ENCODE measurements around the gene SLC25A53. TPM values are rescaled to one million over a fixed set of nuclear protein-coding genes. Genes with fewer than 3 reads are reported as not detected.

The SLC25A53 gene
- total and polyA plus RNA-seq, 10 of the 15 experiments (the other 5 are each of a cell fraction or from before 2014, with no cell fraction given), result 4.1 to 11.4 (median 7.6) TPM

- no peak for TF ChIP-seq RAD51 (IDR thresholded peaks at IDR 0.05)
- TF ChIP-seq REST (IDR thresholded peaks at IDR 0.05; ENCODE audit: low read depth, low read length), result no peak
- no peak for TF ChIP-seq ZBTB40 (IDR thresholded peaks at IDR 0.05; ENCODE audit: borderline replicate concordance)
- no peak for TF ChIP-seq KDM1A (IDR thresholded peaks at IDR 0.05; ENCODE audit: borderline replicate concordance)
- TF ChIP-seq, protein P1, sequence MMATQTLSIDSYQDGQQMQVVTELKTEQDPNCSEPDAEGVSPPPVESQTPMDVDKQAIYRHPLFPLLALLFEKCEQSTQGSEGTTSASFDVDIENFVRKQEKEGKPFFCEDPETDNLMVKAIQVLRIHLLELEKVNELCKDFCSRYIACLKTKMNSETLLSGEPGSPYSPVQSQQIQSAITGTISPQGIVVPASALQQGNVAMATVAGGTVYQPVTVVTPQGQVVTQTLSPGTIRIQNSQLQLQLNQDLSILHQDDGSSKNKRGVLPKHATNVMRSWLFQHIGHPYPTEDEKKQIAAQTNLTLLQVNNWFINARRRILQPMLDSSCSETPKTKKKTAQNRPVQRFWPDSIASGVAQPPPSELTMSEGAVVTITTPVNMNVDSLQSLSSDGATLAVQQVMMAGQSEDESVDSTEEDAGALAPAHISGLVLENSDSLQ (IDR thresholded peaks at IDR 0.05), result no peak
- 0 out of 2 replicates have a peak, but pooled peaks have one; percentile 9 for TF ChIP-seq CREM (IDR thresholded peaks at IDR 0.05; ENCODE audit: low read depth)
- no peak for TF ChIP-seq FOXK2 (IDR thresholded peaks at IDR 0.05)
- TF ChIP-seq SREBF2 (IDR thresholded peaks at IDR 0.05; ENCODE audit: low read length), result no peak
- TF ChIP-seq ZNF207 (IDR thresholded peaks at IDR 0.05; ENCODE audit: borderline replicate concordance), result 0 out of 2 replicates have a peak, but pooled peaks have one; percentile 20
- TF ChIP-seq BCL3 (IDR thresholded peaks at IDR 0.05; ENCODE audit: borderline replicate concordance, insufficient read depth, low read depth, low read length, poor library complexity, severe bottlenecking), result no peak
- no peak for TF ChIP-seq USF2 (IDR thresholded peaks at IDR 0.05; ENCODE audit: borderline replicate concordance, low read depth, low read length)
- no peak for TF ChIP-seq NFXL1 (IDR thresholded peaks at IDR 0.05; ENCODE audit: borderline replicate concordance)
- no peak for TF ChIP-seq MEF2B (IDR thresholded peaks at IDR 0.05; ENCODE audit: partially characterized antibody, poor library complexity, severe bottlenecking)
- TF ChIP-seq KLF5 (IDR thresholded peaks at IDR 0.05; ENCODE audit: partially characterized antibody), result no peak
- TF ChIP-seq EP300 (IDR thresholded peaks at IDR 0.05; ENCODE audit: borderline replicate concordance in 1 of 2, control insufficient read depth in 1 of 2, low read depth in 2 of 2, low read length in 2 of 2), result no peak
Measured at GRCh38 chrX:104165894-104166734, 9.3 kb upstream of the SLC25A53 start, which contains the start of gene FAM199X (continued).

Measured in GM12878 (cell line).